ENCODE data around the gene ATG4A. TPM values are rescaled to one million over a fixed set of nuclear protein-coding genes. Genes with fewer than 3 reads are reported as not detected.
A peak's percentile ranks its signal among the peaks of the same experiment; 100 is the strongest.

Gene ATG4A, protein sequence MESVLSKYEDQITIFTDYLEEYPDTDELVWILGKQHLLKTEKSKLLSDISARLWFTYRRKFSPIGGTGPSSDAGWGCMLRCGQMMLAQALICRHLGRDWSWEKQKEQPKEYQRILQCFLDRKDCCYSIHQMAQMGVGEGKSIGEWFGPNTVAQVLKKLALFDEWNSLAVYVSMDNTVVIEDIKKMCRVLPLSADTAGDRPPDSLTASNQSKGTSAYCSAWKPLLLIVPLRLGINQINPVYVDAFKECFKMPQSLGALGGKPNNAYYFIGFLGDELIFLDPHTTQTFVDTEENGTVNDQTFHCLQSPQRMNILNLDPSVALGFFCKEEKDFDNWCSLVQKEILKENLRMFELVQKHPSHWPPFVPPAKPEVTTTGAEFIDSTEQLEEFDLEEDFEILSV
- 9.2 TPM for polyA plus RNA-seq (2013)

DNA sequence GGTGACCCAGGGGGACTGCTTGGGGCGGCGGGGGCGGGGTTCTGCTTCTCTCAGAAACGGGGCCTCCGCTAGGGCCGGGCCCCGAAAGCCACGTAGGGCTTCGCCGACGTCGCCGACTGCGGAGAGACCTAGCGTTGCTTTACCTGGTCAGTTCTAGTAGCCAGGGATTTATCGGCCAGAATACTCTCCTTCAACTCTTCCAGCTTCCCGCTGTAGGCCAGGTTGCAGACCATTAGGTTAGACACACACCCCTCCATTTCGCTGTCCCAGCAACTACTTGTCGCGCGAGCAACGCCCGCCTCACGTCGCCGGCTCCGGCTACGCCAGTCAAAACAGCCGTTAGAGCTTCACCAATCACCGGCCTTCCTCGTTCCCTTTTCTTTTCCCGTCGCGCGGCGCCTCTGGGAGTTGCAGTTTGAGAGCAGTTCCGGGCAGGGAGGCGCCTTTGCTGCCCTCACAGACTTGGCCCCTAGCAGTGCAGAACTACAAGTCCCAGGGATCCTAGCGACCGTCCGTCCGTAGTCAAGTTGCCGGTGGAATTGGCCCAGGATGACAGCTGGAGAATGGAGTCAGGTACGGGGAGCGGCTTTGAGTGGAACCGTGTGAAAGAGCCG lies at the start of gene ATG4A, which contains the start of gene PSMD10:
Gene ATG4A, plus strand, starts transcription at position 515 of the 614 bp plus-strand sequence. Its CDS starts 49 bp downstream, at position 564.
Gene PSMD10, minus strand, starts transcription at position 279 of the 614 bp plus-strand sequence. Its CDS starts 22 bp downstream, at position 257.
- Histone ChIP-seq H3K27ac (ENCODE audit: insufficient read depth in 1 of 2, low read depth in 1 of 2, low read length in 2 of 2, poor library complexity in 1 of 2, severe bottlenecking in 2 of 2) (peak within 1 kb of the TSS; percentile 82 to 92), H3K9me3 (ENCODE audit: control extremely low read depth in 1 of 5, control insufficient read depth in 4 of 5, insufficient read depth in 2 of 5, low read depth in 1 of 5, low read length in 4 of 5) (no peaks in the 10 kb centered on the region), H3K27me3 (replicated peaks in 2 of 5; ENCODE audit: control insufficient read depth in 4 of 5, insufficient read depth in 5 of 5, low read length in 4 of 5) (peaks cover 0 to 7% (median 0%) of the 10 kb centered on the region in 5 experiments), H3K36me3 (ENCODE audit: control insufficient read depth in 4 of 4, insufficient read depth in 4 of 4, low read length in 3 of 4) (peaks cover 5 to 16% (median 7%) of the 10 kb centered on the region in 4 experiments), H3K4me3 (ENCODE audit: control insufficient read depth in 1 of 7, extremely low read depth in 1 of 7, insufficient read depth in 4 of 7, low read depth in 2 of 7, low read length in 6 of 7) (peak within 1 kb of the TSS; percentile 63 to 89 (median 78)), H3K4me1 (ENCODE audit: control extremely low read depth in 1 of 4, control insufficient read depth in 4 of 4, insufficient read depth in 4 of 4, low read length in 3 of 4) (peaks cover 0 to 10% (median 2%) of the 10 kb centered on the region in 4 experiments)
- CTCF ChIA-PET: no interaction called here
- POLR2A ChIA-PET: interaction anchor here (0.6 kb wide), 1 partner anchor 929 kb away, joined by 3 read pairs; no protein-coding TSS in a partner anchor
- WGBS (ENCODE audit: insufficient coverage): 33% methylated on average over 47 of the region's 47 CpGs
- peak; percentile 93 to 97 (median 96) for DNase-seq

DNA sequence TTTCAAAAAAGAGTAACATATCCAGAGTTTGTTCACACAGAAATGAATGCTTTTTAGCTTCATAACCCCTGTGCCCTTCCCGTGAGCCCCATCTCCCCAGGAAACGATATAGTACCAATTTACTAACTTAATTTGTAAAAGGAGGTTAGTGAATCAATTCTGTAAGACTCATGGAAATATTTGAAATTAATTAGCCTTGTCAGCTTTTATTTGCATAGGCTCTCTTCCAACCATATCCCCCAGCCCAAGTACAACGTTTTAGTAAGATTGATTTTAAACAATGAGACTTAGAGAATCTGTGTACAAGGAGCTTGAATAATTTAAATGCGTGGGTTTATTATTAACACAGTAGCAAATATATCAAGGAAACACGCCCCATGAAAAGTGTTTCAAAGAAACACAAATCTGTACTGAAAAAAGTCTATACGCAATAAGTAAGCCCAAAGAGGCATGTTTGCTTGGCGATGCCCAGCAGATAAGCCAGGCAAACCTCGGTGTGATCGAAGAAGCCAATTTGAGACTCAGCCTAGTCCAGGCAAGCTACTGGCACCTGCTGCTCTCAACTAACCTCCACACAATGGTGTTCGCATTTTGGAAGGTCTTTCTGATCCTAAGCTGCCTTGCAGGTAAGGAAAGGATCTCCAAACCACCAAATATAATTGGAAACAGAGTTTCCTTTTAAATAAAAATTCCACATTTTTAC lies 46.9 kb upstream of the ATG4A start, which contains the start of gene VSIG1:
Gene VSIG1, plus strand, starts transcription at position 512 of the 703 bp plus-strand sequence. Its CDS starts 66 bp downstream, at position 578.
- ChIA-PET POLR2A (no interaction called here), CTCF (no interaction called here)
- H3K4me3 ChIP-seq (ENCODE audit: control insufficient read depth in 1 of 7, extremely low read depth in 1 of 7, insufficient read depth in 4 of 7, low read depth in 2 of 7, low read length in 6 of 7): no peak within 1 kb of the TSS
- 65% methylated on average over 5 of the region's 10 CpGs for WGBS (ENCODE audit: insufficient coverage)
- no peaks in the 10 kb centered on the region for H3K27me3 ChIP-seq (replicated peaks in 2 of 5; ENCODE audit: control insufficient read depth in 4 of 5, insufficient read depth in 5 of 5, low read length in 4 of 5)
- H3K9me3 ChIP-seq (ENCODE audit: control extremely low read depth in 1 of 5, control insufficient read depth in 4 of 5, insufficient read depth in 2 of 5, low read depth in 1 of 5, low read length in 4 of 5): no peaks in the 10 kb centered on the region
- no peaks in the 10 kb centered on the region for H3K36me3 ChIP-seq (ENCODE audit: control insufficient read depth in 4 of 4, insufficient read depth in 4 of 4, low read length in 3 of 4)
- H3K27ac ChIP-seq (ENCODE audit: insufficient read depth in 1 of 2, low read depth in 1 of 2, low read length in 2 of 2, poor library complexity in 1 of 2, severe bottlenecking in 2 of 2): no peak within 1 kb of the TSS
- no peak for DNase-seq
- no peaks in the 10 kb centered on the region for H3K4me1 ChIP-seq (ENCODE audit: control extremely low read depth in 1 of 4, control insufficient read depth in 4 of 4, insufficient read depth in 4 of 4, low read length in 3 of 4)

DNA sequence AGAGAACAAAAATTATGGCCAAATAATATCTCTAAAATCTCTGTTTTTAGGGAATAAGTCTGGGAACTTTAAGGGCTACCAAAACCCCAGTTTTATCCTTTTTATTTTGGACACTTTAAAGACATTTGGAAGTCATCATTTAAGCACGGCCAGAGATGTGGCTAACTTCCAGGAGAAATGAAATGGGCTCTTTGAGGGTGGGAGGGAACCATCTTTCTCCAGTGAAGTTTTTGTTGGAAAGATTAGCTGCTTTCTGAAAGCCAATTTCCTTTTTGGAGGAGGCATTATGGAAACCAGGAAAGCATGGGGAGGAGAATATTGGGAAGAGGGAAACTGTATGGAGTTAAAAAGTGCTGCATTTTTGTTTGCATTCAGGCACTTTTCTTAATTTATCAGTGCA lies 41.9 kb upstream of the ATG4A start:
- WGBS (ENCODE audit: insufficient coverage): no CpG with 5 or more reads among the region's 1 CpG
- no peaks in the 10 kb centered on the region for H3K4me1 ChIP-seq (ENCODE audit: control extremely low read depth in 1 of 4, control insufficient read depth in 4 of 4, insufficient read depth in 4 of 4, low read length in 3 of 4)
- no peaks in the 10 kb centered on the region for H3K36me3 ChIP-seq (ENCODE audit: control insufficient read depth in 4 of 4, insufficient read depth in 4 of 4, low read length in 3 of 4)
- ChIA-PET POLR2A (no interaction called here), CTCF (no interaction called here)
- peaks cover 0 to 5% (median 0%) of the 10 kb centered on the region in 5 experiments for H3K27me3 ChIP-seq (replicated peaks in 2 of 5; ENCODE audit: control insufficient read depth in 4 of 5, insufficient read depth in 5 of 5, low read length in 4 of 5)
- H3K27ac ChIP-seq (ENCODE audit: insufficient read depth in 1 of 2, low read depth in 1 of 2, low read length in 2 of 2, poor library complexity in 1 of 2, severe bottlenecking in 2 of 2): no peak overlapping the region
- no peak overlapping the region for H3K4me3 ChIP-seq (ENCODE audit: control insufficient read depth in 1 of 7, extremely low read depth in 1 of 7, insufficient read depth in 4 of 7, low read depth in 2 of 7, low read length in 6 of 7)
- no peaks in the 10 kb centered on the region for H3K9me3 ChIP-seq (ENCODE audit: control extremely low read depth in 1 of 5, control insufficient read depth in 4 of 5, insufficient read depth in 2 of 5, low read depth in 1 of 5, low read length in 4 of 5)
- no peak for DNase-seq

DNA sequence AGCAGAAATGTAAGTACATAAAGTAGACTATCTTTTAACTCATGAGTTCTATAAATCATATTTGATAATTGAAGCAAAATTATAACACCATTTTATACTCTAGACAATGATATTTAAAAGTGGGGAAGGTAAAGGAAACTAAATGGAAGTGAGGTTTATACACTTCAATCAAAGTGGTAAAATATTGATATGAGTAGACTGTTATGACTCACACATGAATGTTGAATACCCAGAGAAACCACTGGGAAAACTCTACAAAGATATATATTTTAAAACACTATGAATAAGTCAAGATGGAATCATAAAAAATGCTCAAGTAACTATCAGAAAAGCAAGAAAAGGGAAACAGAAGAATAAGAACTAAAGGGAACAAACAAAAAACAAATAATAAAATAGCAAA lies 38.4 kb upstream of the ATG4A start:
- Histone ChIP-seq H3K36me3 (ENCODE audit: control insufficient read depth in 4 of 4, insufficient read depth in 4 of 4, low read length in 3 of 4) (no peaks in the 10 kb centered on the region), H3K9me3 (ENCODE audit: control extremely low read depth in 1 of 5, control insufficient read depth in 4 of 5, insufficient read depth in 2 of 5, low read depth in 1 of 5, low read length in 4 of 5) (no peaks in the 10 kb centered on the region), H3K4me3 (ENCODE audit: control insufficient read depth in 1 of 7, extremely low read depth in 1 of 7, insufficient read depth in 4 of 7, low read depth in 2 of 7, low read length in 6 of 7) (no peak overlapping the region), H3K4me1 (ENCODE audit: control extremely low read depth in 1 of 4, control insufficient read depth in 4 of 4, insufficient read depth in 4 of 4, low read length in 3 of 4) (no peaks in the 10 kb centered on the region), H3K27me3 (replicated peaks in 2 of 5; ENCODE audit: control insufficient read depth in 4 of 5, insufficient read depth in 5 of 5, low read length in 4 of 5) (peaks cover 0 to 5% (median 0%) of the 10 kb centered on the region in 5 experiments), H3K27ac (ENCODE audit: insufficient read depth in 1 of 2, low read depth in 1 of 2, low read length in 2 of 2, poor library complexity in 1 of 2, severe bottlenecking in 2 of 2) (no peak overlapping the region)
- ChIA-PET CTCF (no interaction called here), POLR2A (no interaction called here)
- no peak for DNase-seq

DNA sequence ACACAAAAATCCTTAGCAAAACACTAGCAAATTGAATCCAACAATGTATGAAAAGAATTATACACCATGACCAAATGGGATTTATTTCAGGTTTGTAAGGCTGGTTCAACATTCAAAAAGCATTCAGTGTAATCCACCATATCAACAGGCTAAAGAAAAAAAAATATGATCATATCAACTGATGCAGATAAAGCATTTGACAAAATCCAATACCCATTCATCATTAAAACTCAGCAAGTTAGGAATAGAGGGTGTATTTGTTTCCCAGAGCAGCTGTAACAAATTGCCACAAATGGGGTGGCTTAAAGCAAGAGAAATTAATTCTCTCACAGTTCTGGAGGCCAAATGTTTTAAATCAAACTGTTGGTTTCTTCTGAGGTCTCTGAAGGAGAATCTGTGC lies 36.0 kb upstream of the ATG4A start:
- H3K9me3 ChIP-seq (ENCODE audit: control extremely low read depth in 1 of 5, control insufficient read depth in 4 of 5, insufficient read depth in 2 of 5, low read depth in 1 of 5, low read length in 4 of 5): no peaks in the 10 kb centered on the region
- H3K27me3 ChIP-seq (replicated peaks in 2 of 5; ENCODE audit: control insufficient read depth in 4 of 5, insufficient read depth in 5 of 5, low read length in 4 of 5): peaks cover 0 to 5% (median 0%) of the 10 kb centered on the region in 5 experiments
- H3K27ac ChIP-seq (ENCODE audit: insufficient read depth in 1 of 2, low read depth in 1 of 2, low read length in 2 of 2, poor library complexity in 1 of 2, severe bottlenecking in 2 of 2): no peak overlapping the region
- ChIA-PET CTCF (no interaction called here), POLR2A (no interaction called here)
- DNase-seq: no peak
- no peak overlapping the region for H3K4me3 ChIP-seq (ENCODE audit: control insufficient read depth in 1 of 7, extremely low read depth in 1 of 7, insufficient read depth in 4 of 7, low read depth in 2 of 7, low read length in 6 of 7)
- H3K36me3 ChIP-seq (ENCODE audit: control insufficient read depth in 4 of 4, insufficient read depth in 4 of 4, low read length in 3 of 4): no peaks in the 10 kb centered on the region
- H3K4me1 ChIP-seq (ENCODE audit: control extremely low read depth in 1 of 4, control insufficient read depth in 4 of 4, insufficient read depth in 4 of 4, low read length in 3 of 4): no peaks in the 10 kb centered on the region

DNA sequence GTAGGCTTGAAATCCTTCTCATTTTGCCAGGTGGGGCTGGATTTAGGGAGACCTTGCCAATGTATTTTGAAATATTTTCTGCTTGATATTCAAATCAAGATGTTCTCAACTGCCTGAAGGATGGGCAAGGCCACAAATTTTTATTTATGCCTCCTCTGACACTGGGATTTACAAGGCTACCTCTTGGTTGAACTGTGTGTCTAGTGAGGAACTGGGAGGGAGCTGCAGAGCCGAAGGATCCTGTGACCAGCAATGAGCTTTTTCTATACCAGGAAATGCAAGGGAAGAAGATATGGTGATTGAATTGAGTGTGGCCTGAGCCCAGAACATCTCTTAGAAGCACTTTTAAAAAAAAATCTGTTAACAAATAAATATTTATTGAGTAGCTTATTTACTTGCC lies 31.8 kb upstream of the ATG4A start:
- no peaks in the 10 kb centered on the region for H3K9me3 ChIP-seq (ENCODE audit: control extremely low read depth in 1 of 5, control insufficient read depth in 4 of 5, insufficient read depth in 2 of 5, low read depth in 1 of 5, low read length in 4 of 5)
- no peak overlapping the region for H3K27ac ChIP-seq (ENCODE audit: insufficient read depth in 1 of 2, low read depth in 1 of 2, low read length in 2 of 2, poor library complexity in 1 of 2, severe bottlenecking in 2 of 2)
- no peak overlapping the region for H3K4me3 ChIP-seq (ENCODE audit: control insufficient read depth in 1 of 7, extremely low read depth in 1 of 7, insufficient read depth in 4 of 7, low read depth in 2 of 7, low read length in 6 of 7)
- no peaks in the 10 kb centered on the region for H3K27me3 ChIP-seq (replicated peaks in 2 of 5; ENCODE audit: control insufficient read depth in 4 of 5, insufficient read depth in 5 of 5, low read length in 4 of 5)
- no peaks in the 10 kb centered on the region for H3K36me3 ChIP-seq (ENCODE audit: control insufficient read depth in 4 of 4, insufficient read depth in 4 of 4, low read length in 3 of 4)
- no peaks in the 10 kb centered on the region for H3K4me1 ChIP-seq (ENCODE audit: control extremely low read depth in 1 of 4, control insufficient read depth in 4 of 4, insufficient read depth in 4 of 4, low read length in 3 of 4)
- 80% methylated on average over 1 of the region's 1 CpG for WGBS (ENCODE audit: insufficient coverage)
- CTCF ChIA-PET: interaction anchor here (1.1 kb wide), 1 partner anchor 41 kb away, joined by 3 read pairs; no protein-coding TSS in a partner anchor
- no peak for DNase-seq
- POLR2A ChIA-PET: no interaction called here

Measured in common myeloid progenitor, CD34-positive (primary cell).